ENCODE data around the gene PARD3. TPM values are rescaled to one million over a fixed set of nuclear protein-coding genes. Genes with fewer than 3 reads are reported as not detected.

PARD3 gene
- total and polyA plus RNA-seq, 7 donors, result 20.2 to 84.4 (median 53.4) TPM

DNA sequence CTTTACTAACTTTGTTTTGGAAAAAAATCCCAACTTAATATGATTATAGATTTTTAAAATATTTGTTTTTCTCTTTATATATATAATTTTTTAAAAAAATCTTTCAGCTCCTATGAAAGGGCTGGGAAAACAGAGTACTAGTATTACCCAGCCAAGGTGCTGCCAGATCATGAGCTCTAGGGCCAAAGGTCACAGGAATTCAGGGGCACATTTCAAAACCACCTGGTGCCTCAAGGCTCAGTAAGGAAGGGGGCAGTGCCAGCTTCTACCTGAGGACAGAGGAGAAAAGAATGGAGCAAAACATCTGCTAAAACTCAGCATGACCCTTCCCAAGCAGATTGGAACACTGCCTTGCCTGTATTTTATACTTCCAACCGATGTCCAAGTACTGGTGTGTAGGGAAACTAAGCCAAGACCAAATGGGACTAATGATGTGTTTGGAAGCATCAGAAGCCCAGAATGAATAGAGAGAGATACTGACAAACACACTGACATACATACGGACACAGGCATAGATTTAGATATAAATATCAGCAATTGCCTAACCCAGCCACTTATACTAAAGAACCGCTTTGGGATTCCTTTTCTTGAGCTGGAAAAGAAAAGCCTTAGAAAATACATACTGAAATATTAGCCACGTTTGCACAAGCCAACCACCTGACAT is 667.3 kb downstream of the PARD3 start:
- H3K9me3 ChIP-seq, result no peaks in the 10 kb centered on the region
- ATAC-seq (no peak), DNase-seq (no peak)
- H3K4me1 ChIP-seq, result no peaks in the 10 kb centered on the region
- no peak overlapping the region for H3K27ac ChIP-seq
- no peaks in the 10 kb centered on the region for H3K36me3 ChIP-seq (ENCODE audit: insufficient read depth in 1 of 2, low read depth in 1 of 2)
- no peak overlapping the region for H3K4me3 ChIP-seq
- 50 to 65% (median 52%) methylated on average over 4 of the region's 4 CpGs for WGBS, 3 donors
- TF ChIP-seq, protein P1, sequence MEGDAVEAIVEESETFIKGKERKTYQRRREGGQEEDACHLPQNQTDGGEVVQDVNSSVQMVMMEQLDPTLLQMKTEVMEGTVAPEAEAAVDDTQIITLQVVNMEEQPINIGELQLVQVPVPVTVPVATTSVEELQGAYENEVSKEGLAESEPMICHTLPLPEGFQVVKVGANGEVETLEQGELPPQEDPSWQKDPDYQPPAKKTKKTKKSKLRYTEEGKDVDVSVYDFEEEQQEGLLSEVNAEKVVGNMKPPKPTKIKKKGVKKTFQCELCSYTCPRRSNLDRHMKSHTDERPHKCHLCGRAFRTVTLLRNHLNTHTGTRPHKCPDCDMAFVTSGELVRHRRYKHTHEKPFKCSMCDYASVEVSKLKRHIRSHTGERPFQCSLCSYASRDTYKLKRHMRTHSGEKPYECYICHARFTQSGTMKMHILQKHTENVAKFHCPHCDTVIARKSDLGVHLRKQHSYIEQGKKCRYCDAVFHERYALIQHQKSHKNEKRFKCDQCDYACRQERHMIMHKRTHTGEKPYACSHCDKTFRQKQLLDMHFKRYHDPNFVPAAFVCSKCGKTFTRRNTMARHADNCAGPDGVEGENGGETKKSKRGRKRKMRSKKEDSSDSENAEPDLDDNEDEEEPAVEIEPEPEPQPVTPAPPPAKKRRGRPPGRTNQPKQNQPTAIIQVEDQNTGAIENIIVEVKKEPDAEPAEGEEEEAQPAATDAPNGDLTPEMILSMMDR (IDR thresholded peaks at IDR 0.05), result no peak
- intact Hi-C loops (cut with DNase I), result no loop called here
- no peaks in the 10 kb centered on the region for H3K27me3 ChIP-seq (ENCODE audit: insufficient read depth in 3 of 3, low read length in 2 of 3)

DNA sequence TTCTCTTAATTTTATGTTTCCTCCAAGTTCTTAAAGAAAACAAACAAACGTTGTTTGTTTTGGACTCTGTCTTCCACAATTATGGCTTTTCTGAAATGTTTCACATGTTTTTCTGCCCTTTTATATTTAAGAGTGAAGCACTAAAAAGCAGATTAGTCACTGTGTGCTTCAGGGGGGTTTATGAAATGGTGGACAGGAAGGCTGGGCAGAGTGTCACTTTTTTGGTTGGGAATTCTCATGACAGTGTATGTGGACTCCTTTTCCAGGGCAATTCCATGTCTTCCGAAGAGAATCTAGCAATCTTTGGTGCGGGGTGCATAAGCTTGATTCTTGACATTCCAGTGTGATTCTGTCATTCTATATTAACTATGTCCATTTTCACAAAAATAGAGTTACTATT is 669.4 kb downstream of the PARD3 start:
- TF ChIP-seq, protein P1 (IDR thresholded peaks at IDR 0.05), result no peak
- DNase-seq, result no peak
- WGBS, 3 donors, result 76 to 81% (median 77%) methylated on average over 3 of the region's 3 CpGs

DNA sequence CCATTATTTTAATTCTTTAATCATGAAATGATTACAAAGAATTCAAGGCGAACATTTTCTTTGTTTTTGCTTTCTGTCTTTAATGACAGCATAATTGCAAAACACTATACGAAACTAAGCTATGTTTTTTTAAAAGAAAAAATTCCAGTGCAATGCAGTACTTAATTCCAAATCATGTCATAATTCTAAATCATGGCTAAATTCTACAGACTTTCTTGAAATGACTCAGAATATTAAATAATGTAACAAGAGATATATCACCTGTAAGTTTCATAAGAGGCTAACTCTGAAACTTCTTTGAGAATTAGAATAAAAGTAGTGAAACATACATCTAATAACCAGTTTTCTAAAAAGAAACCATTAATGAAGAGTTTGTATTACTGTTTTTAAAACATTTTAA is 671.6 kb downstream of the PARD3 start:
- H3K36me3 ChIP-seq (ENCODE audit: insufficient read depth in 1 of 2, low read depth in 1 of 2), result no peaks in the 10 kb centered on the region
- no peaks in the 10 kb centered on the region for H3K9me3 ChIP-seq
- peaks cover 8% of the 10 kb centered on the region for H3K4me1 ChIP-seq
- H3K27me3 ChIP-seq (ENCODE audit: insufficient read depth in 3 of 3, low read length in 2 of 3), result no peaks in the 10 kb centered on the region
- WGBS, 3 donors, result 93 to 97% (median 95%) methylated on average over 2 of the region's 2 CpGs
- TF ChIP-seq, protein P1 (IDR thresholded peaks at IDR 0.05), result no peak
- DNase-seq (no peak), ATAC-seq (no peak)
- intact Hi-C loops (cut with DNase I), result no loop called here
- no peak overlapping the region for H3K4me3 ChIP-seq
- H3K27ac ChIP-seq, result no peak overlapping the region

More for the DNA sequence above, 669.4 kb downstream of the PARD3 start:
- H3K4me3 ChIP-seq, result no peak overlapping the region
- H3K27me3 ChIP-seq (ENCODE audit: insufficient read depth in 3 of 3, low read length in 2 of 3), result no peaks in the 10 kb centered on the region
- ATAC-seq, result no peak
- no peaks in the 10 kb centered on the region for H3K9me3 ChIP-seq
- no peaks in the 10 kb centered on the region for H3K4me1 ChIP-seq
- no peak overlapping the region for H3K27ac ChIP-seq
- intact Hi-C loops (cut with DNase I), result no loop called here
- H3K36me3 ChIP-seq (ENCODE audit: insufficient read depth in 1 of 2, low read depth in 1 of 2), result no peaks in the 10 kb centered on the region

DNA sequence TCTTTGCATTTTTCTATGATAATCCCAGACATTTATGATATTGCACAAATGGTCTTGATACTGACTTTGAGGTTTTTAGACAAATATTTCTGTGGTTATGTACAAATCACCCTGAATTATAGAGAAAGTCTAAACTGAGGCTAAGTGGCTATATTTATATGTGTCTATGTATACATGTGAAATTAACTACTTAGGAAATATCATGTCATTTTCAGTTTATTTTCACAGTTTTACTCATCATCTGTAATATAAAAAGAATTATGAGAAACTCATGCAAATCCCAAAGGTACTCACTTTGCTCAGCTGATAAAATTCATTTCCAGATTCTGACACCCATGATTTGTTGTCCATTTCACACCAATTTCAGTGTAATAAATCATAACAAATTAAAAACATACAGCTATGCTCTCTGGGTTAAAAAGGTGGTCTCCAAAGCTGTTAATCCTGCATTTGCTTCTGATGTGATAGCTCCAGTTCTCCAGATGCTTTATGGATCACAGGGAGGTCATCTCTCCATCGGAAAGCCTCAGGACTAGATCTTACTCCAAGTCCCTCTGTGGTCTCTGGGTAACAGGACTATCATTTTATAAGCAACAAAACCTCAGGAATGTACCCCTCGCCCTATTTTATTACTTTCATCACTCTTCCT is 673.9 kb downstream of the PARD3 start:
- TF ChIP-seq, protein P1 (IDR thresholded peaks at IDR 0.05), result no peak
- intact Hi-C loops (cut with DNase I), result no loop called here
- 78 to 81% (median 79%) methylated on average over 2 of the region's 2 CpGs for WGBS, 3 donors

More for the DNA sequence above, 673.9 kb downstream of the PARD3 start:
- Histone ChIP-seq H3K4me3 (no peak overlapping the region), H3K36me3 (ENCODE audit: insufficient read depth in 1 of 2, low read depth in 1 of 2) (no peaks in the 10 kb centered on the region), H3K27ac (no peak overlapping the region), H3K27me3 (ENCODE audit: insufficient read depth in 3 of 3, low read length in 2 of 3) (no peaks in the 10 kb centered on the region), H3K4me1 (peaks cover 8% of the 10 kb centered on the region), H3K9me3 (no peaks in the 10 kb centered on the region)
- no peak for DNase-seq
- no peak for ATAC-seq
